HG03378 (cell line): Measurements from ENCODE around the gene ERC1.

ENCODE experiments used
- ATAC-seq: cut with Tn5 transposase; IDR thresholded peaks from one replicate; pipeline ENCODE4 v1.9.1; 2021; ENCODE audit warnings: mild to moderate bottlenecking, moderate library complexity; ENCODE audit not compliant: unreplicated experiment

Gene ERC1

DNA sequence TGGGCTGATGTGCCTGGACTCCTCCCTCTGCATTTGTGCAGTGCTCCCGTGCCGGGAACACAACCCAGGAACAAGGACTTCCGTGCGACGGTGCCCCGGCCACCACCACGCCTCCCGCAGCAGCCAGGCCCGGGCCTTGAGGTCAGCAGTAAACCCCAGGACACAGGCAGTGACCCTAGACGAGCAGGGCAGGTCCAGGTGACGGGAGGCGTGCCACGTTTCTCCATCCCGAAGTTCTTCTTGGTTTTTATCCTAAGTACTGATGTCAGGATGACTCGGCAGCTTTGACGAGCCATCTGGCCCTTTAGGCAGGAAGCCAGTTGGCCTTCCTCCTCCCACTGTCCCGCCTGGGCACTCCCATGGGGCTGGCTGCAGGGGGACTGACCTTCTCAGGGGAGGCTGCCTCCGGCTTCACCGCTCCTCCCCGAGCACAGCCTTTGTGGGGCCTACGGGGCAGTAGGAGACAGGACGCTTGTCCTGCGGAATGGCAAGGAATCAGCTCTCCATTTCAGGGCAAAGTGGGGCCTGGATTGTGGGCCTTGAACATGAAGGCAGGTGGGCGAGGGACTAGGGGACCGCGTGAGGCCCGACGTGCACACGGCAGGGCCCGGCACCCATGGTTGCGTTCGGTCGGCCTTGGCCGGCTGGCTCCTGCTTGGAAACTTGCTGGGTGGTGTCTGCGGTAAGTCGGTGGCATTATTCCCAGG, 509.2 kb downstream of the ERC1 start:
- ATAC-seq: no peak

GRCh38 chr12:1501001-1501400, 510.0 kb downstream of the ERC1 start:
- no peak for ATAC-seq

DNA sequence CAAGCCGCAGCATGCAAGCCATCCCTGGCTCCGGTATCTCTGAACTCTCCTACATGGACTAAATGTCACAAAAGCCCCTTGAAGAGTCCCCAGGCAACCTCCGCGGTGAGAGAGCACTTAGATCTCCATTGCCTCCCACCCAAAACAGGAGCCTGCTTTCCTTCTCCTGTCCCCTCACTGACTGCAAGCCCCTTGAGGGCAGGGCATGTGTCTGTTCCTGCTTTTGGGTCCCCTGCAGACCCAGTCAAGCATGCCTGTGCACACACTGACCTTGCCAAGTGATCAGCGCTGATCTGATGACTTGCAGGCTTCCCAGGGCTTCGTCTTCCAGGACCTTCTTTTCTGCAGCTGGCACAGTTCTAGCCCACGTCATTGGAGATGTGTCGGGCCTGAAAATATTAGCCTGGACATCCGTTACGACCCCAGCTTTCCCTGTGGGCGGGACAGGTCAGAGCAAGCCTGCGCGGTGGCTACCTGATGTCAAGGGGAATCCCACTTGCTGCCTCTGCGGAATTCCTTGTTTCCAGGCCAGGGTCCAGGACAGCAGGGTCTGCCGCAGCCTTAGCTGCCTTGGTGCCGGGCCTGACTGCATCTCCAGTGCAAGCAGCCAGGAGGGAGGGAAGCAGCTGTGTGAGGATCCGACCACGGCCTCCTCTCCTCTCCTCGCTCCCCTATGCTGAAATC, 510.8 kb downstream of the ERC1 start:
- ATAC-seq: no peak

DNA sequence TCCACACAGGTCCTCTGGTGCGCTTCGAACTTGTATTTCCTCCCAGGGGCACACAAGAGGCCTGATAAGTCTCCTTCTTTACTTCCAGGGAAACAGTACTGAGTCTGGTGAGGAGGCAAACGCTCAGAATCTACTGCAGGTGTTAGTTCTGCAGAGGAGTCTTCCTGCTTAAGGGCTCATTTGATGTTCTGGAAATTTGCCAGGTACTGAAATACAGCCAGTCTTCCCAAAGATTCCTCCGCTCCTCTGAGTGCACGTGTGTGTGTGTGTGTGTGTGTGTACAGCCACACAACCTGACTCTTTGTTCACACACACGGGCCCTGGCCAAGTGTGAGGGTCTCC, 511.3 kb downstream of the ERC1 start:
- no peak for ATAC-seq

DNA sequence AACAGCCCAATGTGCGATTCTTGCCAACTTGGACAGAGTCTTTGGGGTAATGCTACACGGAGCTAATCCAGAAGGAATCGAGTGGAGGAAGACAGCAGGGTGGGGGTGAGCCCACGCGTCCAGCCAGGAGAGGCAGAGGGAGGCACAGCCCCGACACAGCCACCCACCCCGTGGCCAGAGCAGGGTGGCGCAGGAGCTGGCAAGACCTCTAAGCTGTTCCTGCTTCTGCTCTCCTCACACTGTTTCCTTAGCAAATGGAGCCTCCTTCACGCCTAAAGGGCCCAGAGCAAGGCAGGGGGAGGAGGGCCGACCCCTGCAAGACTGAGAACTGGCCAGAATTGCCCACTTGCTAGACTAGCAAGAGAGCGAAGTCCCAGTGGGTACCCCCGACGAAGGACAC, 511.8 kb downstream of the ERC1 start:
- no peak for ATAC-seq

GRCh38 chr12:1503281-1503711, 512.3 kb downstream of the ERC1 start:
- ATAC-seq: no peak

GRCh38 chr12:1504304-1504894, 513.4 kb downstream of the ERC1 start:
- no peak for ATAC-seq

DNA sequence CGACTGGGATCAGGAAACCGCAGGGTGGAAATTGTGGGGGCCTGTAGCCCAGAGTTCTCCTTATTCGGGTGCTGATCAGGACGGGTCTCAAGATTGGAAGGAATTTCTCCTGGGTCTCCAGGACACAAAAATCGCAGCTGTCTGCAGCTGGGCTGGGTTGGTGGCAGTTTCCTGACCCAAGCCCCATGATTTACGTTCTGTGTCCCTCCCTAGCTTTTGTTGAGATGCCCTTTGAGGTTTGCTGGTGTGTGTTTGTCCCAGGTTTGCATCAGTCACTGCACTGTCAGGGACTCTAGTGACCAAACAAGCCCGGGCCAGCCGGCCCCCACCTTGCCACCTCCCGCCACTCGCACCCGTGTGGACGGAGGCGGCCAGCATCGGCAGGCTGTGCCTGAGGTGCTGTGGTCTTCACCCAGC, 513.9 kb downstream of the ERC1 start:
- no peak for ATAC-seq

GRCh38 chr12:1505576-1505975, 514.6 kb downstream of the ERC1 start:
- ATAC-seq: no peak

DNA sequence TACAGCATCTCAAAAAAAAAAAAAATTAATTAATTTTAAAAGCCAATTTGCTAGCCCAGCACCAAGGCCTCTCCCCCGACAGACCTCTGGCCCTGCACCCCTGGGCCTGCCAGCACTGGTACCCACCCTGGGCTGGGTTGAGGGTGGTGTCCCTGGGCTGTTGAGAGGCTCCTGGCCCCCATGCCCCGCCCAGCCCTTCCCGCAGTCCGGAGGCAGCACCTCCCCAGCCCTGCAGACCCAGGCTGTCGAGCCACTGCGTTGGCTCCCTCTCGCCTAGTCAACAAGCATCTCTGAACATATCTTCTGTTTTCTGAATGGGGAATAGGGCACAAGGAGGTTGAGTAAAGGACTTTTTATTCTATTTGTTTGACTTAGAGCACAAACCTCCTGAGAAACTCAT, 516.3 kb downstream of the ERC1 start:
- no peak for ATAC-seq

DNA sequence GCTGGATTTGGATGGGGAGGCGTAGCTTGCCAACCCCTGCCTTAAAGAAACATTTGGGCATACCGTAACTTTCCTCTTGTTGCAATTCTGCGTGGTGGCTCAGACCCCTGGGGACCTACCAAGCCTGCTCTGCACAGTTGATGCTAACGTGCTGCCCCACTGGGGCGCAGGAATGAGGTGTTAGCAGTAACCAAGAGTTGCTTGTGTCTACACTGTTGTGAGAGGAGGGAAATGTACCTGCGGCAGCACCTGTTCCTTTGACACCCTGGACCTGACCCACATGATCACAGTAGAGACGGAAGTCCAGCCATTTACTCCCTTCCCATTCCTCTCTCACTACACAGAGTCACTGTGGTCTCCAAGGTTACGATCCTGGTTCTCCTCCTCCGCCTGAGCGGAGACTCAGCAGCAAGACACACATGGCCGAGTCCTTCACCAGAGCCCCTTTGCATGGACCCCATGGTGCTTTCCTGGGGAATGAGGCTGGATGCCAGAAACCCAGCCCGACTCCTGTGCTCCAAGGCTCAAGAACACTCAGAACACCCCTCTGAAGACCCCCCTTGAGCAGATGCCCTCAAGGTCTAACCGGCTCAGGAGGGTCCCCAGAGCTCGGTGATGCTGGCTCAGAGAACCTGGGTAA, 518.5 kb downstream of the ERC1 start:
- no peak for ATAC-seq

GRCh38 chr12:1510056-1510812, 519.2 kb downstream of the ERC1 start:
- no peak for ATAC-seq

GRCh38 chr12:1515010-1515409, 524.0 kb downstream of the ERC1 start:
- ATAC-seq: no peak

- no peak for ATAC-seq
Observed at GRCh38 chr12:1515428-1515827, 524.4 kb downstream of the ERC1 start.

DNA sequence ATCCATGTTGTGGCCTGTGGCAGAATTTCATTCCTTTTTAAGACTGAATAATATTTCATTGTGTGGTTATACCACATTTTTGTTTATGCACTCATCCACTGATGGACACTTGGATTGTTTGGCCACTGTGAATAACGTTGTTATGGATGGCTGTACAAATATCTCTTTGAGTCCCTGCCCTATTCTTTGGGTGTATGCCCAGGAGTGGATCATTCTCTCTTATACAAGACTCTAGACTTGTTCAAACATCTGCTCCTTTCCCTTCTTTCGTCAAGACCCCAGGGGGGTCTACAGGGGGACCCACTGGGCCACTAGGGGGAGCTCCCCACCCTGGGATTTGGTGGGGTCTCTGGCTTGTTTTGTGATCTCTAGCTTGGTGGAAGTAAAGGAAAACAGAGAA, 526.0 kb downstream of the ERC1 start:
- no peak for ATAC-seq

DNA sequence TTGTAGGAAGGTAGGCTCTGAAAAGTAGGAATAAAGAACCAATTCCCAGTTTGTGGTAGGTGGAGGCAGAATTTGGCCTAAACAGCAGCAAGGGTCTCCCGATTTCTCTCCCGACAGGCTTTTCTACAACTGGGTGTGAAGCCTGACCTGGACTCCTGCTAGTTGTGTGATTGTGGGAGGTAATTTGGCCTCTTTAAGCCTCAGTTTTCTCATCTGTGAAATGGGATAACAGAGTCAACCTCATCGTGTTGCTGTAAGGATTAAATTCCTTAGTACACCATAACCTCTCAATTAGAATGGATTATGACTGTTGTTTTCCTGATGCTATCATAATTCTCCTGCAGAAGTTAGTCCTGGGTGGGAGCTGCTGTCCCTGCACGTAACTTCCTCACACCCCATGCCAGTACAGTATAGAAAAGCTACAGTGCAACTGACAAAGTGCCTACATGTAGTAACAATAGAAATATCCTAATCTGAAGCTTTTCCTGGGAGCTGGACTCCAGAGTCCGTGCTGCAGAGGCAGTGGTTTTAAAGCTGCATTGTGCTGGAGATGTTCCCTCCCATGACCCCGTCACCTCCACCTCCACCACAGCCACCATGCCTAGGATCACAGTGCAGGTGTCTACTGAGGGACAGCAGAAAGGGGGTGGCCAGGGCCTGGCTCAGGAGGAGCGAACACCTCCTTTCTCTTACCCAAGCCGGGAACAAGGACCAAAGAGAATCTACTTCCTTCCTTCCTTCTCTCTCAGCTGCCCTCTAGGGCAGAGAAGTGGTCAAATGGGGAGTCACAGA, 526.9 kb downstream of the ERC1 start:
- no peak for ATAC-seq

- ATAC-seq: no peak
Observed at GRCh38 chr12:1518591-1519516, 527.8 kb downstream of the ERC1 start.

GRCh38 chr12:1519642-1520041, 528.6 kb downstream of the ERC1 start:
- ATAC-seq: no peak

DNA sequence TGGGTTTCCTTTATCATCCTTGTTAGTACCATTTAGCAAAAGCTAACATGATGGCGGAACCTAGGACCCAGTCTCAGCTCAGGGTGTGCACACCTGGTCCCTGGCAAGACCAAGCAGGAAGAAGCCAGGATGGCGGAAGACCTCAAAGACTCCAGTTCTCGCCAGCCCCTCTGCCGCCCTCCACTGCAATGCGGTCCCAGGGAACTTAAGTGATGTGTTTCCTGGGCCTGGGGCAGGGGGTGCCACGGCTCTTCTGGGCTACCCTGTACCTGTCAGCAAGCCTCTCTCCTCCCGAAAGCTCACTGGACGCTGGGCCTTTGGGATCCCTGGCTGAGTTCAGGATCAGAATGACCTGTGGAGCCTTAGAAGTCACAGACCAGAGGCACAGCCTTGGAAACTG, 532.0 kb downstream of the ERC1 start:
- no peak for ATAC-seq
